GM21737 (cell line): Measurements from ENCODE around the gene GPAT2.
"Not testable (repeated sequence)": the region's sequence is repeated elsewhere in the genome, so short reads cannot be mapped to it uniquely, and the experiment has no call there.

ENCODE experiments used
- ATAC-seq: cut with Tn5 transposase; IDR thresholded peaks from one replicate; pipeline ENCODE4 v1.9.1; 2021; ENCODE audit warnings: mild to moderate bottlenecking, moderate library complexity; ENCODE audit not compliant: unreplicated experiment

The GPAT2 gene

GRCh38 chr2:96034792-96035191 is at the start of gene GPAT2:
GPAT2 (minus strand) TSS chr2:96034916; CDS start chr2:96032359, 2,557 bp downstream.
- not testable (repeated sequence) for ATAC-seq

GRCh38 chr2:96083989-96084857 is 49.5 kb upstream of the GPAT2 start:
- ATAC-seq = no peak

- no peak for ATAC-seq
These were observed 48.6 kb upstream of the GPAT2 start for GRCh38 chr2:96083064-96083939.

- ATAC-seq = no peak
These were observed 47.7 kb upstream of the GPAT2 start for GRCh38 chr2:96082211-96083063.

- no peak for ATAC-seq
These were observed 46.3 kb upstream of the GPAT2 start for GRCh38 chr2:96081042-96081441.

- no peak for ATAC-seq
These were observed 40.6 kb upstream of the GPAT2 start for GRCh38 chr2:96075199-96075771.

GRCh38 chr2:96074156-96074555 is 39.4 kb upstream of the GPAT2 start:
- no peak for ATAC-seq

GRCh38 chr2:96073170-96073775 is 38.6 kb upstream of the GPAT2 start:
- ATAC-seq = no peak

GRCh38 chr2:96072746-96073145 is 38.0 kb upstream of the GPAT2 start:
- ATAC-seq = no peak

GRCh38 chr2:96071977-96072491 is 37.3 kb upstream of the GPAT2 start:
- ATAC-seq = not testable (repeated sequence)

GRCh38 chr2:96071087-96071976 is 36.6 kb upstream of the GPAT2 start:
- ATAC-seq = not testable (repeated sequence)

GRCh38 chr2:96070351-96070750 is 35.6 kb upstream of the GPAT2 start:
- not testable (repeated sequence) for ATAC-seq

GRCh38 chr2:96069878-96070277 is 35.2 kb upstream of the GPAT2 start:
- not testable (repeated sequence) for ATAC-seq

GRCh38 chr2:96067902-96068581 is 33.3 kb upstream of the GPAT2 start:
- ATAC-seq = not testable (repeated sequence)

- not testable (repeated sequence) for ATAC-seq
These were observed 32.5 kb upstream of the GPAT2 start for GRCh38 chr2:96067098-96067660.

GRCh38 chr2:96066511-96066910 is 31.8 kb upstream of the GPAT2 start:
- ATAC-seq = not testable (repeated sequence)

- not testable (repeated sequence) for ATAC-seq
These were observed 31.2 kb upstream of the GPAT2 start for GRCh38 chr2:96065954-96066353.
